Spleen (tissue), 7 donors: Measurements from ENCODE around the gene SPATS2L.

ENCODE experiments used
- POLR2A ChIP-seq, 3 donors: fragments of 450-650 bp; IDR thresholded peaks; one replicate each; pipeline ENCODE4 v1.5.1; 2017; ENCODE audit warnings: antibody characterized with exemption in 3 of 3, mild to moderate bottlenecking in 1 of 3
- POLR2AphosphoS5 ChIP-seq, 3 donors: sonication (generic); formaldehyde crosslinking; IDR thresholded peaks; one replicate each; pipeline ENCODE4 v1.5.1; 2017; ENCODE audit warnings: antibody characterized with exemption in 3 of 3
- TF ChIP-seq, protein P1 (sequence below), 11 experiments: fragments of 200-600 bp in 7 of 11; fragments of 450-650 bp in 4 of 11; sonication (generic) in 4 of 11; IDR thresholded peaks in 8 of 11; conservative IDR thresholded peaks in 3 of 11; 1 replicate in 7 of 11; 2 replicates in 4 of 11; pipeline versions ENCODE4 v1.4.0 to v1.8.0; 2016 to 2021; ENCODE audit warnings: antibody characterized with exemption in 11 of 11, inconsistent platforms in 4 of 11, mild to moderate bottlenecking in 1 of 11
- donor health status: DM: no; HTN: no; CAD: no; lungs with moderate emphysema.
- donor health status: DM: no; HTN: no; CAD: no.
- donor health status: DM: no; HTN: no; CAD: no.

DNA sequence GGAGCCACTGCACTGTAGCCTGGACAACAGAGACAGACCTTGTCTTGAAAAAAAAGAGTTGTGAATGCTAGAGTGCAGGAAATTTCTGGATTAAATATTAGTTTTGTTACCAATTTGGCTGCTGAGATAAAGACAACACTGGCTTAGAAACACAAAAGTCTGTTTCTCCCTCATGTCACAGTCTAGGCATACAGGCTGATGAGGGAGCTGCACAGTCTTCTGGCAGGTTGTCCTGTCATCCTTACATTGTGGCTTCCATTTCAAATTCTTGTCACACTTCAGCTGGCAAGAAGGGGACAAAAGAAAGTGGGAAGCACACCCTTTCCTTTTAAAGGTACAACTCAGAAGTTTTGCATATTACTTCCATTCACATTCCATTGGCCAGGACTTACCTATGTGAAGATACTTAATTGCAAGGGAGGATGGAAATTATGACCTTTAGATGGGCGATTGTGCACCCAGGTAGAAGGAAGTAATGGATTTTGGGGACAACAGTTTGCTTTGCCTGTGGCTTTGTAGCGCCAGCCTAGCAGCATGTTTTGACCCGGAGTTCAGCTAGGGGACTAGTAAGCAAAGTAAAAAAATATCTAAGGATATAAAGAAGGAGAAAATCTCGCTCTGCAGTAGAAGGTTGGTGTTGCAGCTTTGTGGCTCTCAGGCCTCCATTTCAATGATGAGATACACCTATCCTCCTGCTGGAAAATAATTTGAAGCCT lies 55.9 kb downstream of the SPATS2L start:
- TF ChIP-seq POLR2A (IDR thresholded peaks at IDR 0.05) (no peak), POLR2AphosphoS5 (IDR thresholded peaks at IDR 0.05) (no peak)
- TF ChIP-seq, protein P1, sequence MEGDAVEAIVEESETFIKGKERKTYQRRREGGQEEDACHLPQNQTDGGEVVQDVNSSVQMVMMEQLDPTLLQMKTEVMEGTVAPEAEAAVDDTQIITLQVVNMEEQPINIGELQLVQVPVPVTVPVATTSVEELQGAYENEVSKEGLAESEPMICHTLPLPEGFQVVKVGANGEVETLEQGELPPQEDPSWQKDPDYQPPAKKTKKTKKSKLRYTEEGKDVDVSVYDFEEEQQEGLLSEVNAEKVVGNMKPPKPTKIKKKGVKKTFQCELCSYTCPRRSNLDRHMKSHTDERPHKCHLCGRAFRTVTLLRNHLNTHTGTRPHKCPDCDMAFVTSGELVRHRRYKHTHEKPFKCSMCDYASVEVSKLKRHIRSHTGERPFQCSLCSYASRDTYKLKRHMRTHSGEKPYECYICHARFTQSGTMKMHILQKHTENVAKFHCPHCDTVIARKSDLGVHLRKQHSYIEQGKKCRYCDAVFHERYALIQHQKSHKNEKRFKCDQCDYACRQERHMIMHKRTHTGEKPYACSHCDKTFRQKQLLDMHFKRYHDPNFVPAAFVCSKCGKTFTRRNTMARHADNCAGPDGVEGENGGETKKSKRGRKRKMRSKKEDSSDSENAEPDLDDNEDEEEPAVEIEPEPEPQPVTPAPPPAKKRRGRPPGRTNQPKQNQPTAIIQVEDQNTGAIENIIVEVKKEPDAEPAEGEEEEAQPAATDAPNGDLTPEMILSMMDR (IDR thresholded peaks at IDR 0.05 in 8 of 11, conservative IDR thresholded peaks at IDR 0.05 in 3 of 11) = no peak
